H1 (cell line): Measurements from ENCODE around the gene EXOC6.

ENCODE experiments used
- EGR1 ChIP-seq: IDR thresholded peaks from 2 replicates; pipeline ENCODE4 v1.6.1; 2011; ENCODE audit warnings: low read depth, low read length, borderline replicate concordance
- EP300 ChIP-seq, 2 experiments: IDR thresholded peaks; 1 replicate in 1 of 2; 2 replicates in 1 of 2; pipeline ENCODE4 v1.6.1; 2011 to 2012; ENCODE audit warnings: low read depth in 2 of 2, low read length in 2 of 2, mild to moderate bottlenecking in 2 of 2, borderline replicate concordance in 1 of 2, inconsistent platforms in 1 of 2, moderate library complexity in 1 of 2
- EZH2 ChIP-seq: fragments of 200-600 bp; sonication (generic); IDR thresholded peaks from 2 replicates; pipeline ENCODE4 v1.7.1; 2012; ENCODE audit warnings: low read depth, mild to moderate bottlenecking, moderate library complexity, low read length, inconsistent platforms; ENCODE audit not compliant: severe bottlenecking
- HDAC6 ChIP-seq: IDR thresholded peaks from one replicate; pipeline ENCODE4 v1.7.1; 2012; ENCODE audit warnings: low read depth, mild to moderate bottlenecking, inconsistent platforms, low read length, moderate library complexity
- POLR2A ChIP-seq, 2 experiments: IDR thresholded peaks; 1 replicate in 1 of 2; 2 replicates in 1 of 2; pipeline ENCODE4 v1.6.1; 2011; ENCODE audit warnings: low read depth in 2 of 2, low read length in 2 of 2, mild to moderate bottlenecking in 2 of 2; ENCODE audit errors: control extremely low read depth in 1 of 2
- POLR2AphosphoS5 ChIP-seq: IDR thresholded peaks from 2 replicates; pipeline ENCODE4 v1.6.1; 2011; ENCODE audit warnings: low read depth, low read length
- SRF ChIP-seq: IDR thresholded peaks from 2 replicates; pipeline ENCODE4 v1.6.1; 2011; ENCODE audit warnings: mild to moderate bottlenecking, low read depth, low read length, moderate library complexity
- TAF1 ChIP-seq: IDR thresholded peaks from 2 replicates; pipeline ENCODE4 v1.6.1; 2011; ENCODE audit warnings: mild to moderate bottlenecking, low read depth, low read length
- TBP ChIP-seq: IDR thresholded peaks from 2 replicates; pipeline ENCODE4 v1.6.1; 2011; ENCODE audit warnings: low read depth, low read length, improper control_type of control experiment
- TF ChIP-seq, protein P1 (sequence below), 3 experiments: IDR thresholded peaks; 1 replicate in 2 of 3; 2 replicates in 1 of 3; pipeline versions ENCODE4 v1.5.1 to v1.6.1; 2011; ENCODE audit warnings: low read length in 3 of 3, mild to moderate bottlenecking in 3 of 3, inconsistent platforms in 2 of 3, low read depth in 1 of 3, moderate library complexity in 1 of 3; ENCODE audit not compliant: insufficient read depth in 1 of 3; ENCODE audit errors: control extremely low read depth in 1 of 3

DNA sequence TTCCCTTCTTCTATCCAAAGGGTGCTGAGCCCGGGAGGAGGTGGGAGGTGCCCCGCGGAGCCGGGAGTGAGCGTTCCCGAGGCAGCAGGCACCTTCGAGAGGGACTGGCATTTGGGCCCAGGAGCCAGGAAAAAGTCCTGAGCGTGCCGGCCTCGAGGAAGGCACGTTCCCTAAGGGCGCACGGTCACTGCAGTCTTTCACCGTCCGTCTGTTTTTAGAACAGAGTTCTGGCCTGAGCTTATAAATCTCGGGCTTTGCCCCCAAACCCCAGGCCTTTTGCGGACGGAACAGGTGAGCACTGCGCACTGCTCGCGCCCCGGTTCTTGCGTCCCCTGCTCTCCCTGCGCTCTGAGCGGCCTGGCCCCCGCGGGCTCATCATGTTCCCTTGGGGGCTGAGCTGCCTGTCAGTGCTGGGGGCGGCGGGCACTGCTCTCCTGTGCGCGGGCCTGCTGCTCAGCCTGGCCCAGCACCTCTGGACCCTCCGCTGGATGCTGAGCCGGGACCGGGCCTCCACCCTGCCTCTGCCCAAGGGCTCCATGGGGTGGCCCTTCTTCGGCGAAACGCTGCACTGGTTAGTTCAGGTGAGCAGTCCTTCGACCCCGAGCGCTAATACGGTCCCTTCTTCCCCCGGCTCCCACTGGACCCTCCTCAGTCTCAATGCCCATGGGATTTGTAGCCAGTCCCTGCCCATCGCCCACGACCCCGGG lies 212.7 kb downstream of the EXOC6 start:
- peak; percentile 85 for TF ChIP-seq EZH2
- TF ChIP-seq, protein P1, sequence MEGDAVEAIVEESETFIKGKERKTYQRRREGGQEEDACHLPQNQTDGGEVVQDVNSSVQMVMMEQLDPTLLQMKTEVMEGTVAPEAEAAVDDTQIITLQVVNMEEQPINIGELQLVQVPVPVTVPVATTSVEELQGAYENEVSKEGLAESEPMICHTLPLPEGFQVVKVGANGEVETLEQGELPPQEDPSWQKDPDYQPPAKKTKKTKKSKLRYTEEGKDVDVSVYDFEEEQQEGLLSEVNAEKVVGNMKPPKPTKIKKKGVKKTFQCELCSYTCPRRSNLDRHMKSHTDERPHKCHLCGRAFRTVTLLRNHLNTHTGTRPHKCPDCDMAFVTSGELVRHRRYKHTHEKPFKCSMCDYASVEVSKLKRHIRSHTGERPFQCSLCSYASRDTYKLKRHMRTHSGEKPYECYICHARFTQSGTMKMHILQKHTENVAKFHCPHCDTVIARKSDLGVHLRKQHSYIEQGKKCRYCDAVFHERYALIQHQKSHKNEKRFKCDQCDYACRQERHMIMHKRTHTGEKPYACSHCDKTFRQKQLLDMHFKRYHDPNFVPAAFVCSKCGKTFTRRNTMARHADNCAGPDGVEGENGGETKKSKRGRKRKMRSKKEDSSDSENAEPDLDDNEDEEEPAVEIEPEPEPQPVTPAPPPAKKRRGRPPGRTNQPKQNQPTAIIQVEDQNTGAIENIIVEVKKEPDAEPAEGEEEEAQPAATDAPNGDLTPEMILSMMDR (IDR thresholded peaks at IDR 0.05; ENCODE audit: control extremely low read depth in 1 of 3, insufficient read depth in 1 of 3, low read depth in 1 of 3, low read length in 3 of 3), result no peak
- TF ChIP-seq TAF1, result no peak
- TF ChIP-seq EP300 (IDR thresholded peaks at IDR 0.05; ENCODE audit: borderline replicate concordance in 1 of 2, low read depth in 2 of 2, low read length in 2 of 2), result no peak
- TF ChIP-seq EGR1, result no peak
- TF ChIP-seq SRF, result no peak
- TF ChIP-seq HDAC6, result no peak
- TF ChIP-seq POLR2AphosphoS5, result no peak
- no peak for TF ChIP-seq POLR2A (IDR thresholded peaks at IDR 0.05; ENCODE audit: control extremely low read depth in 1 of 2, low read depth in 2 of 2, low read length in 2 of 2)
- TF ChIP-seq TBP, result no peak
